ENCODE measurements around the gene VLDLR.

DNA sequence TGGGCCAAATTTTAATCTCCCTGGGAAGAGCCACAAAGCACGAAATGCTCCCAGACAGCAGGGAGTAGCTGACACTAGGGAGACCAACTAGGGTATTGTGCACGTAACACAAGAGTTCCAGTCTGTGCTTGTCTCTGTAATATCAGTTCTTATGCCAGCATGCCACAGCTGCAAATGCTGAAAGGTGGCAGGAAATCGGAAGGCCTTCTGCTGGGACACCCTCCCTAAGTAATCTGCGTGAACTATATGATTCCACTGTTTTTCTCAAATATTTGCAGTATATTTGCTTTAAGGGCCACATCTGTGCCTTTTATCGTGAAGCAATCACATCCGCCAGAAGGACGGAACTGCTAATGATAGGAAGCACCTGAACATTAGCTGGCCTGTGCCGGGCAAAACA, 12.6 kb downstream of the VLDLR start:
- TF ChIP-seq CTCF (conservative IDR thresholded peaks at IDR 0.05; ENCODE audit: low read length) (no peak), EZH2phosphoT487 (IDR thresholded peaks at IDR 0.05; ENCODE audit: borderline replicate concordance, low read depth, low read length) (no peak)

Measured in OCI-LY7 (cell line).